ENCODE measurements around the gene NDE1.

- TF ChIP-seq, protein P1, sequence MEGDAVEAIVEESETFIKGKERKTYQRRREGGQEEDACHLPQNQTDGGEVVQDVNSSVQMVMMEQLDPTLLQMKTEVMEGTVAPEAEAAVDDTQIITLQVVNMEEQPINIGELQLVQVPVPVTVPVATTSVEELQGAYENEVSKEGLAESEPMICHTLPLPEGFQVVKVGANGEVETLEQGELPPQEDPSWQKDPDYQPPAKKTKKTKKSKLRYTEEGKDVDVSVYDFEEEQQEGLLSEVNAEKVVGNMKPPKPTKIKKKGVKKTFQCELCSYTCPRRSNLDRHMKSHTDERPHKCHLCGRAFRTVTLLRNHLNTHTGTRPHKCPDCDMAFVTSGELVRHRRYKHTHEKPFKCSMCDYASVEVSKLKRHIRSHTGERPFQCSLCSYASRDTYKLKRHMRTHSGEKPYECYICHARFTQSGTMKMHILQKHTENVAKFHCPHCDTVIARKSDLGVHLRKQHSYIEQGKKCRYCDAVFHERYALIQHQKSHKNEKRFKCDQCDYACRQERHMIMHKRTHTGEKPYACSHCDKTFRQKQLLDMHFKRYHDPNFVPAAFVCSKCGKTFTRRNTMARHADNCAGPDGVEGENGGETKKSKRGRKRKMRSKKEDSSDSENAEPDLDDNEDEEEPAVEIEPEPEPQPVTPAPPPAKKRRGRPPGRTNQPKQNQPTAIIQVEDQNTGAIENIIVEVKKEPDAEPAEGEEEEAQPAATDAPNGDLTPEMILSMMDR (IDR thresholded peaks at IDR 0.05; ENCODE audit: low read depth, low read length, missing input control) = no peak
- TF ChIP-seq EGR1 (IDR thresholded peaks at IDR 0.05; ENCODE audit: low read depth in 2 of 2) = no peak
- TF ChIP-seq TAF1 (conservative IDR thresholded peaks at IDR 0.05) = no peak
Observed at GRCh38 chr16:15689290-15689689, 39.2 kb downstream of the NDE1 start.

Data from liver (tissue), 3 donors.